ENCODE data around the gene ABCA1.
A peak's percentile ranks its signal among the peaks of the same experiment; 100 is the strongest.
"Not testable (repeated sequence)": the region's sequence is repeated elsewhere in the genome, so short reads cannot be mapped to it uniquely, and the experiment has no call there.

The ABCA1 gene

GRCh38 chr9:104963076-104963475 is 35.1 kb upstream of the ABCA1 start:
- no peak for DNase-seq (ENCODE audit: low read depth)
- no peak overlapping the region for H3K4me3 ChIP-seq (ENCODE audit: low read depth, low read length)
- TF ChIP-seq MYC (IDR thresholded peaks at IDR 0.05; ENCODE audit: low read depth, low read length) (no peak), POLR2A (IDR thresholded peaks at IDR 0.05; ENCODE audit: extremely low read depth, insufficient read length) (no peak)
- TF ChIP-seq, protein P1, sequence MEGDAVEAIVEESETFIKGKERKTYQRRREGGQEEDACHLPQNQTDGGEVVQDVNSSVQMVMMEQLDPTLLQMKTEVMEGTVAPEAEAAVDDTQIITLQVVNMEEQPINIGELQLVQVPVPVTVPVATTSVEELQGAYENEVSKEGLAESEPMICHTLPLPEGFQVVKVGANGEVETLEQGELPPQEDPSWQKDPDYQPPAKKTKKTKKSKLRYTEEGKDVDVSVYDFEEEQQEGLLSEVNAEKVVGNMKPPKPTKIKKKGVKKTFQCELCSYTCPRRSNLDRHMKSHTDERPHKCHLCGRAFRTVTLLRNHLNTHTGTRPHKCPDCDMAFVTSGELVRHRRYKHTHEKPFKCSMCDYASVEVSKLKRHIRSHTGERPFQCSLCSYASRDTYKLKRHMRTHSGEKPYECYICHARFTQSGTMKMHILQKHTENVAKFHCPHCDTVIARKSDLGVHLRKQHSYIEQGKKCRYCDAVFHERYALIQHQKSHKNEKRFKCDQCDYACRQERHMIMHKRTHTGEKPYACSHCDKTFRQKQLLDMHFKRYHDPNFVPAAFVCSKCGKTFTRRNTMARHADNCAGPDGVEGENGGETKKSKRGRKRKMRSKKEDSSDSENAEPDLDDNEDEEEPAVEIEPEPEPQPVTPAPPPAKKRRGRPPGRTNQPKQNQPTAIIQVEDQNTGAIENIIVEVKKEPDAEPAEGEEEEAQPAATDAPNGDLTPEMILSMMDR (IDR thresholded peaks at IDR 0.05; ENCODE audit: low read depth, low read length), result no peak
- TF ChIP-seq, protein P2, sequence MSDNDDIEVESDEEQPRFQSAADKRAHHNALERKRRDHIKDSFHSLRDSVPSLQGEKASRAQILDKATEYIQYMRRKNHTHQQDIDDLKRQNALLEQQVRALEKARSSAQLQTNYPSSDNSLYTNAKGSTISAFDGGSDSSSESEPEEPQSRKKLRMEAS (IDR thresholded peaks at IDR 0.05; ENCODE audit: low read depth, low read length), result no peak

DNA sequence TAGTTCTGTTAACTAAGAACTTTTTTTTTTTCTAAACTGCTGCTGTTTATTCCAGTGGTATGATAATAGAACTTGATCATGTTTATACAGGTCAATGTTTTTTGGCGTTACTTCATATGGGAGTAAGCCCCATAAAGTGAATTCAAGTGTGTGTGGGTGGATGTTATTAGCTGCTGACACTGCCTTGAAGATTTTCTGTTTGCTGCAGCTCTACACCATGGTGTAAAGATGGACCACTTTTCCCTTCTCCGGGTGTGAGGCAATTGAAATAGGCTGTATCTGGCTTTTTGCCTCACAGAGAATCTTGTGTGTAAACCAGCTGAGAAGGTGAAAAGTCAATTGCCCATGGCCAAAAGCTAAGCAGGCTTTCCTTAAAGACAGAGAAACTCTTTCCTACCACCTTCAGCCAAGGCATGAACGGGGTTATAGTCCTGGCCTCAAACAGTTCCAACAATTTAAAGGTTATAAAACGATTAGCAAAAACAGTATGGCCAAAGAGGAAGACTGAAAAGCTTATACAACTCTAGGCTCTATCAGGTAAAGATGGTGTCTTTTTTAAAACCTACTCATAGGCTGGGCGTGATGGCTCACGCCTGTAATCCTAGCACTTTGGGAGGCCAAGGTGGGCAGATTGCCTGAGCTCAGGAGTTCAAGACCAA is 33.9 kb upstream of the ABCA1 start:
- no peak overlapping the region for H3K4me3 ChIP-seq (ENCODE audit: low read depth, low read length)
- DNase-seq (ENCODE audit: low read depth), result no peak
- TF ChIP-seq, protein P2 (IDR thresholded peaks at IDR 0.05; ENCODE audit: low read depth, low read length), result no peak
- TF ChIP-seq MYC (IDR thresholded peaks at IDR 0.05; ENCODE audit: low read depth, low read length), result no peak
- no peak for TF ChIP-seq POLR2A (IDR thresholded peaks at IDR 0.05; ENCODE audit: extremely low read depth, insufficient read length)

DNA sequence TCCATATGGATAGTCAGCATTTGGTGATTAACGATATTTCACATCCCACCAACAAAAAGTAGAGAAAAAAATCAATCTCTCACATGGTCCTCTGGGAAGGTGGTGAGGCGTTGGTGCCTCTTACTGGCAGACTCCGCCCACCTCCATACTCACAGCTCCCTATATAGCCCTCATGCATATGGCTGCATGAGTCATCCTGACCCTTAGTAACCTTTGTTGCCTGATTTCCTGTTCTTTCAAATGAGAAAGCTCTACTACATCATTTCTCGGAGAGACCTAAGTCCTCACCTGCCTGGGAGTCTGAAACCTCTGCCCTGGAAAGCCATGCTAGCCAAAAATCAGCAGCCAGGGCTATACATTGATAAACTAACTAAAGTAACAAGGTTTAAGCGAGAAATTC is 33.3 kb upstream of the ABCA1 start:
- TF ChIP-seq MYC (IDR thresholded peaks at IDR 0.05; ENCODE audit: low read depth, low read length) (peak; percentile 79), POLR2A (IDR thresholded peaks at IDR 0.05; ENCODE audit: extremely low read depth, insufficient read length) (no peak)
- TF ChIP-seq, protein P2 (IDR thresholded peaks at IDR 0.05; ENCODE audit: low read depth, low read length), result peak; percentile 59
- H3K4me3 ChIP-seq (ENCODE audit: low read depth, low read length), result no peak overlapping the region
- DNase-seq (ENCODE audit: low read depth), result peak; percentile 91

DNA sequence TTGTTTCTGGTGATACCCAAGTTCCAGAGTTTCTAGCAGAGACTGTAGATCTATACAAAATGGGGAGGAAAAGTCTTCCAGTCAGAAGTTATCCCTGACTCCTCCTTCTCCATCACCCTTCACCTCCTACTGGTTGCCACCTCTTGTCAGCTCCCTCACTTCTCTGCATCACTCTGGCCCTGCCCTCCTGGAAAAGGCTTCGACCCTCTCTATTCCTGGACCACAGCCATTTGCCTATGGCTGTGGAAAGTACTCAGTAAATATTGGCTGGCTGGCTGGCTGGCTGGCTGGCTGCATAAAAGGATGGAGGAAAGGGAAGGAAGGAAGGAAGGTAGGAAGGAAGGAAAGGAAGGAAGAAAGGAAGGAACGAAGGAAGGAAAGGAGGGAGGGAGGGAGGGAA is 32.7 kb upstream of the ABCA1 start:
- DNase-seq (ENCODE audit: low read depth), result no peak

DNA sequence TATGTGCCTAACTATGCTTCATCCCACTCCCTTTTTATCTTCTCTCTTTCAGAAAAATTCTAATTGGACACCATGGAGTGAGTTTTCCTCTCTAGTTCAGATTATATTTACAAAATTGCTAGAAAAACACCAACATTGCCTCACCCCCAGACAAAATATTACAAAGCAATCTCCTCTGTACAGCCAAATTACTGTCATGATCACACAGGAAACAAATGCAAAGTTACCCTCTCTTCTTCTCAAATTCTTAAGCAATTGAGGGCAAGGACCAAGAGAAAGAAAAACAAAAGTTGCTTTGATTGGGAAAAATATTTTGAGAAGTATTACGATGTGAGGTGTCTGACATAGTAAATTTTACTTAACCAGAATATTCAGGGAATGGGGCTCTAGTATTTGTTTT is 30.8 kb upstream of the ABCA1 start:
- TF ChIP-seq POLR2A (IDR thresholded peaks at IDR 0.05; ENCODE audit: extremely low read depth, insufficient read length) (no peak), MYC (IDR thresholded peaks at IDR 0.05; ENCODE audit: low read depth, low read length) (no peak)
- TF ChIP-seq, protein P2 (IDR thresholded peaks at IDR 0.05; ENCODE audit: low read depth, low read length), result no peak
- TF ChIP-seq, protein P1 (IDR thresholded peaks at IDR 0.05; ENCODE audit: low read depth, low read length), result no peak
- no peak overlapping the region for H3K4me3 ChIP-seq (ENCODE audit: low read depth, low read length)
- DNase-seq (ENCODE audit: low read depth), result no peak

More for the DNA sequence above, 32.7 kb upstream of the ABCA1 start:
- TF ChIP-seq POLR2A (IDR thresholded peaks at IDR 0.05; ENCODE audit: extremely low read depth, insufficient read length), result no peak
- TF ChIP-seq MYC (IDR thresholded peaks at IDR 0.05; ENCODE audit: low read depth, low read length), result no peak
- TF ChIP-seq, protein P2 (IDR thresholded peaks at IDR 0.05; ENCODE audit: low read depth, low read length), result no peak
- TF ChIP-seq, protein P1 (IDR thresholded peaks at IDR 0.05; ENCODE audit: low read depth, low read length), result no peak
- H3K4me3 ChIP-seq (ENCODE audit: low read depth, low read length), result no peak overlapping the region

DNA sequence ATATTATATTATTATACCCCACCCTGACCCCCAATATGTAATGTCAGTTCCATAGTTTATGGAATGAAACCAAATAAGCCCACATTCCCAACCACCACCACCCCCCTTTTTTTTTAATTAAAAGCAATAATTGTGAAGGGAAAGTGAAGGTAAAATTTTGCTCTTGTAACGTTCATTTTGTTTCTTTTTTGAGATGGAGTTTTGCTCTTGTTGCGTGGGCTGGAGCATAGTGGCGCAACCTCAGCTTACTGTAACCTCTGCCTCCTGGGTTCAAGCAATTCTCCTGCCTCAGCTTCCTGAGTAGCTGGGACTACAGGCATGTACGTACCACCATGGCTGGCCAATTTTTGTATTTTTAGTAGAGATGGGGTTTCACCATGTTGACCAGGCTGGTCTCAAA is 30.1 kb upstream of the ABCA1 start:
- H3K4me3 ChIP-seq (ENCODE audit: low read depth, low read length), result not testable (repeated sequence)
- peak; percentile 37 for DNase-seq (ENCODE audit: low read depth)

GRCh38 chr9:104951487-104951886 is 23.5 kb upstream of the ABCA1 start:
- TF ChIP-seq MYC (IDR thresholded peaks at IDR 0.05; ENCODE audit: low read depth, low read length), result no peak
- TF ChIP-seq, protein P1 (IDR thresholded peaks at IDR 0.05; ENCODE audit: low read depth, low read length), result no peak
- no peak for TF ChIP-seq POLR2A (IDR thresholded peaks at IDR 0.05; ENCODE audit: extremely low read depth, insufficient read length)
- TF ChIP-seq, protein P2 (IDR thresholded peaks at IDR 0.05; ENCODE audit: low read depth, low read length), result no peak
- H3K4me3 ChIP-seq (ENCODE audit: low read depth, low read length), result no peak overlapping the region

More at GRCh38 chr9:104951487-104951886, 23.5 kb upstream of the ABCA1 start:
- no peak for DNase-seq (ENCODE audit: low read depth)

Measured in NB4 (cell line).